Fibroblast of lung (primary cell): ENCODE measurements around the gene TIAM2.

Source experiments
- EZH2 ChIP-seq: IDR thresholded peaks from 2 replicates; pipeline ENCODE4 v1.5.1; 2012; ENCODE audit warnings: low read length, control low read depth, mild to moderate bottlenecking; ENCODE audit errors: missing control alignments
- TF ChIP-seq, protein P1 (sequence below), 2 donors: IDR thresholded peaks in 1 of 2; conservative IDR thresholded peaks in 1 of 2; 1 replicate in 1 of 2; 2 replicates in 1 of 2; pipeline ENCODE4 v1.5.1; 2011 to 2012; ENCODE audit warnings: low read length in 2 of 2, control low read depth in 1 of 2, inconsistent platforms in 1 of 2, low read depth in 1 of 2, mild to moderate bottlenecking in 1 of 2

- TF ChIP-seq, protein P1, sequence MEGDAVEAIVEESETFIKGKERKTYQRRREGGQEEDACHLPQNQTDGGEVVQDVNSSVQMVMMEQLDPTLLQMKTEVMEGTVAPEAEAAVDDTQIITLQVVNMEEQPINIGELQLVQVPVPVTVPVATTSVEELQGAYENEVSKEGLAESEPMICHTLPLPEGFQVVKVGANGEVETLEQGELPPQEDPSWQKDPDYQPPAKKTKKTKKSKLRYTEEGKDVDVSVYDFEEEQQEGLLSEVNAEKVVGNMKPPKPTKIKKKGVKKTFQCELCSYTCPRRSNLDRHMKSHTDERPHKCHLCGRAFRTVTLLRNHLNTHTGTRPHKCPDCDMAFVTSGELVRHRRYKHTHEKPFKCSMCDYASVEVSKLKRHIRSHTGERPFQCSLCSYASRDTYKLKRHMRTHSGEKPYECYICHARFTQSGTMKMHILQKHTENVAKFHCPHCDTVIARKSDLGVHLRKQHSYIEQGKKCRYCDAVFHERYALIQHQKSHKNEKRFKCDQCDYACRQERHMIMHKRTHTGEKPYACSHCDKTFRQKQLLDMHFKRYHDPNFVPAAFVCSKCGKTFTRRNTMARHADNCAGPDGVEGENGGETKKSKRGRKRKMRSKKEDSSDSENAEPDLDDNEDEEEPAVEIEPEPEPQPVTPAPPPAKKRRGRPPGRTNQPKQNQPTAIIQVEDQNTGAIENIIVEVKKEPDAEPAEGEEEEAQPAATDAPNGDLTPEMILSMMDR (conservative IDR thresholded peaks at IDR 0.05 in 1 of 2, IDR thresholded peaks at IDR 0.05 in 1 of 2; ENCODE audit: low read depth in 1 of 2, low read length in 2 of 2) = no peak
- no peak for TF ChIP-seq EZH2
Measured at GRCh38 chr6:155263373-155264063, 268.4 kb downstream of the TIAM2 start, which contains the start of gene CLDN20.
